NB4 (cell line): ENCODE measurements around the gene JOSD2.

Experiments
- DNase-seq: peaks from one replicate; pipeline ENCODE4 v3.0.0; 2010; ENCODE audit warnings: low read depth
- H3K4me3 ChIP-seq: one replicate; pipeline ENCODE4 v1.5.1; 2011; ENCODE audit warnings: mild to moderate bottlenecking, low read depth, low read length, moderate library complexity
- CTCF ChIP-seq: IDR thresholded peaks from one replicate; pipeline ENCODE4 v1.5.1; 2012; ENCODE audit warnings: low read depth, low read length
- MAX ChIP-seq: IDR thresholded peaks from 2 replicates; pipeline ENCODE4 v1.6.1; 2011; ENCODE audit warnings: low read depth, low read length
- MYC ChIP-seq: IDR thresholded peaks from 2 replicates; pipeline ENCODE4 v1.6.1; 2011; ENCODE audit warnings: low read depth, low read length
- POLR2A ChIP-seq: IDR thresholded peaks from 2 replicates; pipeline ENCODE4 v1.6.1; 2011; ENCODE audit warnings: mild to moderate bottlenecking; ENCODE audit not compliant: insufficient read length; ENCODE audit errors: extremely low read depth

The JOSD2 gene

GRCh38 chr19:50485284-50485955 lies 25.6 kb downstream of the JOSD2 start:
- DNase-seq = no peak
- TF ChIP-seq MYC (no peak), POLR2A (no peak), MAX (no peak), CTCF (no peak)
- H3K4me3 ChIP-seq = no peak overlapping the region

GRCh38 chr19:50482916-50483315 lies 28.1 kb downstream of the JOSD2 start:
- no peak overlapping the region for H3K4me3 ChIP-seq
- TF ChIP-seq CTCF (no peak), MAX (no peak), MYC (no peak), POLR2A (no peak)
- no peak for DNase-seq

- no peak overlapping the region for H3K4me3 ChIP-seq
- no peak for TF ChIP-seq CTCF
- TF ChIP-seq MYC = no peak
- TF ChIP-seq POLR2A = no peak
- no peak for TF ChIP-seq MAX
- DNase-seq = no peak
Observed at GRCh38 chr19:50482271-50482855, 28.6 kb downstream of the JOSD2 start.

GRCh38 chr19:50481351-50482149 lies 29.4 kb downstream of the JOSD2 start:
- H3K4me3 ChIP-seq = no peak overlapping the region
- TF ChIP-seq CTCF (no peak), MAX (no peak), POLR2A (no peak), MYC (no peak)
- no peak for DNase-seq

- no peak for DNase-seq
- no peak for TF ChIP-seq MAX
- TF ChIP-seq MYC = no peak
- TF ChIP-seq CTCF = no peak
- no peak for TF ChIP-seq POLR2A
- H3K4me3 ChIP-seq = no peak overlapping the region
Observed at GRCh38 chr19:50480281-50481111, 30.5 kb downstream of the JOSD2 start.
